Activated CD4-positive, alpha-beta T cell treated with anti-CD3 and anti-CD28 coated beads for 48 hours (primary cell): Measurements from ENCODE around the gene ISY1.
"Not testable (repeated sequence)": the region's sequence is repeated elsewhere in the genome, so short reads cannot be mapped to it uniquely, and the experiment has no call there.

Source experiments
- DNase-seq: peaks from one replicate; pipeline ENCODE4 v3.0.0-alpha.2; 2020

The ISY1 gene

GRCh38 chr3:129165594-129165993 is 4.7 kb upstream of the ISY1 start:
- not testable (repeated sequence) for DNase-seq

DNA sequence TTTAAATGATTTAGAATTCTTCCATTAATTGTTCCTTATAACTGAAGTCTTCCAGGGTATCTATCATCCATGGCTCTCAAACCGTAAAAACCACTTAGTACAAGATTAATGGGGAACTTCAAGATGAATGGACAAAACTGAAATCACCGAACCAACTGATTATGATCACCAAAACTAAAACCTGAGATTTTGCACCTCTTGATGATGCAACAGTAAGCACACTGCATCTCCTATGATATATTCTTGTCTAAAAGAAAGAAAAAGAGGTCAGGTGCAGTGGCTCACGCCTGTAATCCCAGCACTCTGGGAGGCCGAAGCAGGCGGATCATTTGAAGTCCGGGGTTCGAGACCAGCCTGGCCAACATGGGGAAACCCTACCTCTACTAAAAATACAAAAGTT is 3.6 kb upstream of the ISY1 start:
- no peak for DNase-seq

DNA sequence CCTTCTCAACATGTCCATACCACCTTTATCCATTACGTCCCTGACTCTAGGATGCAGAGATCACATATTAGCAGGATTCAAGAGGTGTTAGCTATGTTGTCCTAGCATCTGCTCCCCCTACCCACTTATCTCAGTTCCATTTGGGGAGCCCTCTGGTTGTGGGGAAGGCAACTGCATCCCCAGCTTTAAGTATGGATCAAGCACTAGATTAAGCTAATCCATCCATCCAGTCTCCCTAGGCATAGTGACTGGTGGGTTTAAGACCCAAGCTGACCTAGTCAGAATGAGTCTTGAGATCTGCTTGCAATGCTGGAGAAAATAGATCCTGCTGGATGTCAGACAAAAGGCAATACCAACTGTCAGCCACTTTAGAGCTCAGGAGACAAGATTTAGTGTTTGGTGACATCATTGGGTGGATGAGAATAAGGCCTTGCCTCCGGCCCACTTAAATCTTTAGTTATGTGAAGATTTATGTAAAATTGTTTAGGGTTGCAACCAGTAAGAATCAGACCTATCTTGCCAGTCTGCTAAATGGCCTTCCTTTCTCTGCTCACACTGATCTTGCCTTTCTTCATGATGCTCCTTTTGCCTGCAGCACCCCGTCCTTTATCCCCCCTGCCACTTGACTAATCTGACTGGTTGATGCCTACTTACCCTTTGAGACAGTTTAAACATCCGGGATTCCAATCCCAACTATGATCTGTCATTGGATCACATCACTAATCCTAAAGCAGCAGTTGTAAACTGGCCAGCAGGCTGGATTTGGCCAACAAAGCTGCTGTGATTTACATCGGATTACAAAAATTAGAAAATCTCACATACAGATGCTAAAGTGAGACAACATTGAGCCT is 2.1 kb upstream of the ISY1 start:
- no peak for DNase-seq

GRCh38 chr3:129161860-129162271 is 1.0 kb upstream of the ISY1 start:
- peak; percentile 47 for DNase-seq

DNA sequence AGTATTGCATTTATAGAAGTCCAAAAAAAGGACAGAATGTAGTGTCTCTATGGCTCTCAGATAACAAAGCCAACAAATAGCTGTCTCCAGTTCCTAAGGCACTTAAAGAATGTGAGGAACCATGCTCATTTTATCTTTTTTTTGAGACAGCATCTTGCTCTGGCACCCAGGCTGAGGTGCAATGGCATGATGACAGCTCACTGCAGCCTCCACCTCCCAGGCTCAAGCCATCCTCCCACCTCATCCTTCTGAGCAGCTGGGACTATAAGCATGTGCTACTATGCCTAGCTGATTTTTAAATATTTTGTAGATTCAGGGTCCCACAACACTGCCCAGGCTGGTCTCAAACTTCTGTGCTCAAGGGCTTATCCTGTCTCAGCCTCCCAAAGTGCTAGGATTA is 16.1 kb downstream of the ISY1 start:
- DNase-seq: no peak

GRCh38 chr3:129141011-129141410 is 19.9 kb downstream of the ISY1 start:
- not testable (repeated sequence) for DNase-seq

GRCh38 chr3:129139911-129140310 is 21.0 kb downstream of the ISY1 start:
- no peak for DNase-seq

DNA sequence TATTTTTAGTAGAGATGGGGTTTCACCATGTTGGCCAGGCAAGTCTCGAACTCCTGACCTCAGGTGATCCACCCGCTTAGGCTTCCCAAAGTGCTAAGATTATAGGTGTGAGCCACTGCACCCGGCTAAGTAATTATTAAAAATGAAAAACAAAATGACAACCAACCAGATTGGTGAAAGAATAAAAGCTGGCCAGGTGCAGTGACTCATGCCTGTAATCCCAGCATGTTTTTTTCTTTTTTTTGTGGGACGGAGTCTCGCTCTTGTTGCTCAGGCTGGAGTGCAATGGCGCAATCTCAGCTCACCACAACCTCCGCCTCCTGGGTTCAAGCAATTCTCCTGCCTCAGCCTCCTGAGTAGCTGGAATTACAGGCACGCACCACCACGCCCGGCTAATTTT is 24.6 kb downstream of the ISY1 start:
- not testable (repeated sequence) for DNase-seq

DNA sequence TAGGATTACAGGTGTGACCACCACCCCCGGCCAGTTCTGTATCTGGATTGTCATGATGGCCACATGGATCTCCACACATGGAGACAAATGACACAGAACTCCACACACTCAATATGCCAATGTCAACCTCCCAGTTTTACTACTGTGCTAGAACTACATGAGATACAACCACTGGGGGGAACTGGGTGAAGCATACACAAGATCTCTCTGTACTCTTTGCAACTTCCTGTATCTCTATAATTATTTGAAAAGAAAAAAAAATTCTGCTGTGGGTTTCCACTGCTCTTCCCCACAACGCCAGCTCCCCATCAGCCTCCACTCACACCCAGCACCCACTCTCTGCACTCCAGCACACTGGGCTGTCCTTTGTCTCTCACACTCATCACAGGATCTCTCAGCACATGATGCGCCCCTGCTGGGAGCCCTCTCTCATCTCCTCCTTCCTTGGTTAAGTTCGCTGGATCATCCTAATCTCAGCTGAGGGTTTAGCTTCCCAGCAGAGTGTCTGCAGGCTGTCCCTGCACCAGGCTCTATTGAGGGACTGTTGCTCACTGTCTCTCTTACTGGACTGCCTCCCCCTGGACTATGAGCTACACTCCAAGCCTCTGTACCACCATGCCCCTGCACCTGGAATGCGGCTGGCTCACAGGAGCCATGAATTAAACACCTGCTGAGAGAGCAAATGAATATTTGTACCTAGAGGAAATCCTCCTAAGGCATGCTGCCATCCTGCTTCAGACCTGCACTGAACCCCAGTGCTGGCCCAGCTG is 28.6 kb downstream of the ISY1 start:
- DNase-seq: no peak

- no peak for DNase-seq
Measured at GRCh38 chr3:129131465-129132088, 29.3 kb downstream of the ISY1 start.

GRCh38 chr3:129130291-129130813 is 30.5 kb downstream of the ISY1 start:
- no peak for DNase-seq

DNA sequence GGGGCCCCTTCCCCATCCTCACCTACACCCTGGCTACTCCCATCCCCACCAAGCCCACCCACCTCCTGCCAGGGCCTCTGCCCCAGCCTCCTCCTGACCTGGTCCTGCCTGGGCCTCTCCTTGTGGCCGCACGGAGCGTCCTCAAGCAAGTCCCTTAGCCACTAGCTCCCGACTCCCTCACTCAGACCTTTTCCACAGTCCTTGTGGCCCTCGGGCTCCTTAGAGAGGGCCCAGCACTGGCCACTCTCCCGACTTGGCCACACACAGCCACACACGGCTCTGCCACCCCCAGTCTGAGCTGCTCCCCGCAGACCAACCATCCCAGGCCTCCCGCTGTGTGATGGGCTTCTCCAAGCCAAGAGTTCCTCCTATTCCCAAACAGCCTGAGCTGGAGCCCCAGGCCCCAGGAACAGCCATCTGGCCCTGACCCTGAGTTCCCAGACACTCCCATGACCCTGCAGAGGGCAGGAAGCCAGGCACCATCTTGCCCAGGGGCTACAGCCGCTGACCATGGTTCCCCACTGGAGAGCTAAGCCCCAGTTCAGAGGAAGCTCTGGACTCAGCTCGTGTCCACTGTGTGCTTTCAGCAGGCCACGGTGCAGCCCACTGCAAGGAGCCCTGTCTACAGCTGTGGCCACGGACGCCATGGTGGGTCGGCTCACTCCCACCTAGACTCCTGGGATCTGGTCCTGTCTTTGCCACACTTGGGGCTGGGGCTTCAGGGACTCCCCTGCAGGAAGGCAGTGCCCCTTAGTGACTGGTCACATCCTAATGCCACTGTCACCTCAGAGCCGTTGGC is 32.3 kb downstream of the ISY1 start:
- no peak for DNase-seq

- no peak for DNase-seq
Measured at GRCh38 chr3:129126726-129127280, 34.1 kb downstream of the ISY1 start.

DNA sequence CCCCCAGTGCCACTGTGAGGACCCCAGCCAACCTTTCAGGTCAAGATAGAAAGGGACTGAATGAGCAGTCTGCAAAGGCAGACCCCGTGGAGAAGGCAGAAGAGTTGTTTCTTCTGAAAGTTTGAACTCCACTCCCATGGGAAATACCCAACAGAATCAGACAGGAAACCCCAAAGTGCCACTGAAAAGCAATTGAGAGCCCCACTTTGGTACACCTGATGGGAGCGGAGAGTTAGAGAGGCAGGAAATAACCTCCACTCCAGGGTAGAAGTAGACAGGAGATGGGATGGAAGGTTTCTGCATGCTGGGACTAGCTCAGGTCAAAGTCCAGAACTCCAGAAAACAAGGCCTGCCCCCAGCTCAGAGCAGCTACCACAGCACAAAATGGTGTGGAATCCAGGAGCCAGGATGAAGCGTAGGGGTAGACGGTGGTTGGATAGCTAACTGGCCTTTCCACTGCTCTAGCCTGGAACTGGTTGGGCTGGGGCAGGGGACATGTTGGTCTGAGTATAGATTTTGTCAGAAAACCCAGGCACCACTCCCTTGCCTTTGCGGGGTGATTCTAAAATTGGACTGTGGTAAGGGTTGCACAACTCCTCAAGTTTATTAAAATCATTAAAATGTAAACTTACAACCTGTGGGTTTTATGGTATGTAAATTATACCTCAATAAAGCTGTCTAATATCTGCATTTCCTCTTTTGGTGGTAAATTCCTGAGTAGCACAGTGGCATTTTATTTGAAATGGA is 37.4 kb downstream of the ISY1 start:
- DNase-seq: no peak

DNA sequence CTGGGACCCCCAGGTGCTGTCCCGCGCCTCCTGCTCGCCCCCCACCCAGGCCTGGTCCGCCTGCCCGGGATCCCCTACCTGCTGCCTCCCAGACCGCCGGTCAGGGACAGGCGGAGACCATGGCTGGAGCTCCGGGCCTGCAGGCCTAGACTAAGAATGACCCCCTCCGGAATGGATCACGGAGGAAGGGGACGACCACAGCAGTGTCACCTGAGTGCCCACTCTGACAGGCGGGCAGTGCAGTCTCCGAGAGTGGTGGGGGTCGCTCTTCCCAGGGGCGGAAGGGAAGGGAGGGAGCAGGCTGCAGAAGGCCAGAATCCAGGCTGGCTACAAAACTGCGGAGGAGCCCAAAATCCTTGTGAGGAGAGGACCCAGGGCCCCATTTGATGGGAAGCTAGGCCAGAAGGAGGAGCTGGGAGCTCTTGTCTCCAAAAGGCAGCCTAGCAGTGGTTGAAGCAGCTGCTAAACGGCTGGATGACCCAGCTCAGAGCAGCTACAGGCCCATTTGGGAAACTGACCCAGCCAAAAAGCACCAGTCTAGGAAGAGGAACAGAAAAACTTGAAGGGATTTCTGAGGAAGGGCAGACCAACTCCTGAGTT is 38.4 kb downstream of the ISY1 start:
- DNase-seq: no peak

DNA sequence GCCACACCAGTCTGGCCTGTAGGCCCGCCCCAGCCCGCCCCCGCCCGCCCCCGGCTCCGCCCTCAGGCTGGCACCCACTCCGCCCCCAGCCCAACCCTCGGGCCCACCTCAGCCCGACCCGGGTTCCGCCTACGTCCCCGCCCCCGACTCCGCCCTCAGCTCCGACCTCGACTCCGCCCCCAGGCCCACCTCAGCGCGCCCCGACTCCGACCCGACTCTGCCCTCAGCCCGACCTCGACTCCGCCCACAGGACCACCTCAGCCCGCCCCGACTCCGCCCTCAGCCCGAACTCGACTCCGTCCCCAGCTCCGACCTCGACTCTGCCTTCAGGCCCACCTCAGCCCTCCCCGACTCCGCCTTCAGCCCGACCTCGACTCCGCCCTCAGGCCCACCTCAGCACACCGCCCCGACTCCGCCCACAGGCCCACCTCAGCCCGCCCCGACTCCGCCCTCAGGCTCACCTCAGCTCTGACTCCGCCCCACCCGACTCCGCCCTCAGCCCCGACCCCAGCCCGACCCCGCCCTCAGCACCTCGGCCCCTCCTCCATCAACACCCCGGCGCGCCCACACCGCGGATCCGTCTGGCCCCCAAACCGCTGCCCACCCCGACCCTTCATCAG is 39.0 kb downstream of the ISY1 start, which contains the start of gene RAB43:
TSS of gene RAB43 (minus strand) at position 13 of the 620 bp plus-strand sequence. CDS start 315 bp downstream, outside the sequence.
- peak; percentile 89 for DNase-seq

DNA sequence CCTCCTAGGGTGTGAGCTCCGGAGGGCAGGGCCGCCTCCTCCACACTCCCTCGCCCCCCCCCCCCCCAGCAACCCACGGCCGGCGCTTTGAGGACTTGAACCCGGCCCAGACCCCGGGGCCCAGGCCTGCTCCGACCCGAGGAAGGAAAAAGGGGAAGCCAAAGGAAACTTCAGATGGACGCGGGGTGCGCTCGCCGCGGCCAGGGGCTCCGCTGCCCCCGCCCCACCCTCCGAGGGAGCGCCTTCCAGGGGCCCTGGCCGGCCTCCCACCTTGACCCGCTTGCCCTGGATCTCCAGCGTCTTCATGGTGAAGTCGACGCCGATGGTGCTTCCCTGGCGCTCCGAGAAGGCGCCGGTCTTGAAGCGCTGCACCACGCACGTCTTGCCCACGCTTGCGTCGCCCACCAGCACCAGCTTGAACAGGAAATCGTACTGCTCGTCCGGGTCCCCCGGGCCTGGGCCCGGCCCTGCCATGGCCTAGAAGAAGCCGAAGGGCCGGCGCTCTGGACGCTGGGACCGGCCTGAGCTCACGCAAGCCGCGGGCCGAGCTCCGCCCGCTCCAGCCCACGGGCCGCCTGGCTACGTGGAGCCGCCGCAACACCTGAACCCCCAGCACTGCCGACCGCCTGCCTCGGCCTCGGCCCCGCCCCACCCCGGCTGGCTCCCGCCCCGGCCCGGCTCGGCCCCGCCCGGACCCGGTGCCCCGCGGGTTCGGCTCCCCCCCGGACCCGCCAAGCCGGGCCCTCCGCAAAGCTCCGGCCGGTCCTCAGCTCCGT is 39.7 kb downstream of the ISY1 start:
- peak; percentile 66 for DNase-seq

- peak; percentile 95 for DNase-seq
Measured at GRCh38 chr3:129120254-129121004, 40.4 kb downstream of the ISY1 start.
